GM18861 (cell line): ENCODE measurements around the gene ATP2B2.

Experiments
- ATAC-seq: cut with Tn5 transposase; IDR thresholded peaks from one replicate; pipeline ENCODE4 v1.9.1; 2021; ENCODE audit not compliant: unreplicated experiment

Gene ATP2B2

GRCh38 chr3:10471054-10471688, 34.2 kb downstream of the ATP2B2 start:
- no peak for ATAC-seq

DNA sequence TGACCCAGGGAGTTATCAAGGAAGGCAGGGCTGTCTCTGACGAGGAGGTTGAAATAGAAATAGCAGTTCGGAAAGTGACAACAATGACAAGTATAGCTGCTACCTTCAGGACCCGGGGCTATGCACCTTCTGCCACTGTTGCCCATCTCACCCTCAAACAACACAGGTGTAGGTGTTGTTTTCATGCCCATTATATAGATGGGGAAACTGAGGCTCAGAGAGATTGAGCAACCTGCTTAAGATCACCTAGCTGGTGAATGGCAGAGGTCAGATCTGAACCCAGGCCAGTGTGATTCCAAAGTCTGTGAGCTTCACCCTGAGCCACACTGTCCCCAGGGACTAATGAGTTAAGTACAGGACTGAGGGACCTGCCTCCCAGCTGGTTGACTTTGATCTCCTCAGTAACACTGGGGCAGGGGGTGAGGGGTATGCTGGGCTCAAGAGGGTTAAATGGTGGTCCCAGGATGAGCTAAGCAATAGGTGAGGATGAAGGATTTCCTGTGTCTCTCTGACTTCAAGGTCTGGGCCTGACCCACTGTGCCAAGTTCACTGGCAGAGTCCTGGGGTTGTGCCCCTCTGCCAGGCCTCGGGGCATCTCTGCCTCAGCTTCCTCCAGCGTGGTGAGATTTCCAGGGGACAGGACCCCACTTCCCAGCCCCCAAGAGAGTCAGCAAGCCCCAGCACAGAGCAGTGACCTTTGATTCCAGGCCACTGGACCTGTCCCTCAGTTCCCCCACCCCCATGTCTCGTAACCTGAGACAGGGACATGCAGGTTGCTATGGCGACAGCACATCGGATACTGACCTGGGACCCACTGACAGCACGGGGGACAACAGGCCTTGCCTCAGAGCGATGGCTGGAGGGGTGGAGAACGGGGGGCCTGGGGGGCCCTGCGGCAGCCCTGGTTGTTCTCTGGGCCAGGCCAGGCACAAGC, 35.0 kb downstream of the ATP2B2 start:
- ATAC-seq, result no peak

GRCh38 chr3:10469441-10470119, 35.8 kb downstream of the ATP2B2 start:
- no peak for ATAC-seq

DNA sequence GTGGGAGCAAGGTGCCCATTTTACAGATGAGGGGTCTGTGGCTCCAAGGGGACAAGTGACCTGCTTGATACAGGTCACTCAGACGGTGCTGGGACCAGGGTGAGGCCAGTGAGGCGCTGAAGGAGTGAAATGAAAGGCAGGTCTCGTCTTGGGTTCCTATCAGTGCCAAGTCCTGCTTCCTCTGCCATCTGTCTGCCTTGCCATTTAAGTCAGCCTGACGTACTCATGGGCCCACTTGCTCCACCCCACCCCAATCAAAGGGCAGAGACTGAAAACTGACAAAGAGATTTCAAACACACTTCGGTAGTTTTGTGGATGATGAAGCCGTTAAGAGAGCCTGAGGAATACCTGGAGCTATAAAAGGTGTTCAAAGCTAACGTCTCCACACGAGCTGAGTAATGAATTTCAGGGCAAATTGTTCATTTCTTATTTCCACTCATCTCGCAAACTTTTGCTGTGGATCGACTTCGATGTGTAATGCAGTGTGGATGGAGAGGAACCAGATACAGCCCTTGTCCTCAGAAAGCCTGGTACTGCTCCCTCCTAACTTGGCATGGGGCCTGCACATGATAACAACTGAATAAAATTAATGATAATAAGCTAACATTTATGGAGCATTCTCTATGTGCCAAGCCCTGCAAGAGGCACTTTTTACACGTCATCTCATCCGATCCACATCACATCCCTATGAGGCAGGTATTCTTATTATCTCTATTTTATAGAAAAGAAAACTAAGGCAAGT, 36.6 kb downstream of the ATP2B2 start:
- ATAC-seq, result no peak

- no peak for ATAC-seq
These were observed 37.3 kb downstream of the ATP2B2 start for GRCh38 chr3:10467904-10468612.

- no peak for ATAC-seq
These were observed 38.2 kb downstream of the ATP2B2 start for GRCh38 chr3:10467204-10467603.

- ATAC-seq, result no peak
These were observed 39.2 kb downstream of the ATP2B2 start for GRCh38 chr3:10466186-10466585.

DNA sequence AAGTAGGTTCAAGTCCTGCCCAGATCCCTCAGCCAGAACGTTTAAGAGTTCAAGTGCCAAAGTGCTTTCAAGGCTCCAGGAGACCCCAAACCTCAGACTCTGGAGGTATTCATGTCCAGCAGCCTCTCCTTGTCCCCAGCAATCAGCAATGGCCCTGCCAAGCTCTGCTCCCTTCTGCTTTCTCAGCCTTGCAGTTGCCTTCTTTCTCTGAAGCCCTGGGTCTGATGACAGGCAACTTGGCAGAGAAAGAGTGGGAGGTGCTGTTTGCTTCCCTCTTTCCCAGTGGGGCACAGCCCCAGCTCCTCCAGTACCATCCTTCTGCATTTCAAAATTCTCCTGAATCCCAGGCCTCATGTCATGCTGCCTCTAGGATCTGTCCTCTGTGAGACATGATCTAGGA, 40.2 kb downstream of the ATP2B2 start:
- no peak for ATAC-seq

DNA sequence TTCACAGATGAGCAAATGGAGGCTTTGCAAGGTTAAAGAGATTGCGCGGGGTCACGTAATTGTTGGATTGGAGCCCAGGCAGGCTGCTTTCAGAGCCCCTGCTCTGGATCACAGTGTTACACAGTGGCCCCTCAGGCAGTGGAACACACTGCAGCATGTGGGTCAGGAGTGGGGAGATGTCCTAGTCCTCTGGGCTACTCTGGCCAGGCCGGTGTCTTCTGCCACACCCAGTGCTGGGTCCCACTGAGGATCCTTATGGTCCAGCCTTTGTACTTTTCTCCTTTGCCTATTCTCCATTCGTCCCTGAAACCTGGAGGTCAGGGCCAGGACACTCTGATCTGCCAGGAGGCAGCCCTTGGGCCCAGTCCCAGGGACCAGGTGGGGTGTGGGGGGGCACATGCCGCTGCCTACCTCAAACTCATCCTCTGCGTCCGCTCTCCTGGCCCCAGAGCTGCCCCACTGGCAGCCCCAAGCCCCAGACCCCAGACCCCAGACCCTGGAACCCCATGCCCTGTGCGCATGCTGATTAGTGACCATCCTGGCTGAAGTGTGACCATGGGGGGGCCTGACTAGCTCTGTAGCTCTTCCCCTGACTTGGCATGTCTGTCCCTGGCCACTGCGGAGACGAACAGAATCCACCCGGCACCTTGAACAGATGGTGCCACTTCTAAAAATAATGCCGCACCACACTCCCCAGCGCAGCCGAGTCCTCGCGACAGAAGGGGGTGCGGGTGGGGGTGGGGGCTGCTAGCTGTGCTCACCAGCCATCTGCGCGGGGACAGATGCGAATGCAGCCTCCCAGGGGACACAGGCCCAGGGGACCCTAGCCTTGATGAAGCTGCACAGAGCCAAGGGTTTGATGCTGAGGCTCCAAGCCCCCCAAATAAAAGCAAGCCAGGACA, 41.6 kb downstream of the ATP2B2 start:
- no peak for ATAC-seq

DNA sequence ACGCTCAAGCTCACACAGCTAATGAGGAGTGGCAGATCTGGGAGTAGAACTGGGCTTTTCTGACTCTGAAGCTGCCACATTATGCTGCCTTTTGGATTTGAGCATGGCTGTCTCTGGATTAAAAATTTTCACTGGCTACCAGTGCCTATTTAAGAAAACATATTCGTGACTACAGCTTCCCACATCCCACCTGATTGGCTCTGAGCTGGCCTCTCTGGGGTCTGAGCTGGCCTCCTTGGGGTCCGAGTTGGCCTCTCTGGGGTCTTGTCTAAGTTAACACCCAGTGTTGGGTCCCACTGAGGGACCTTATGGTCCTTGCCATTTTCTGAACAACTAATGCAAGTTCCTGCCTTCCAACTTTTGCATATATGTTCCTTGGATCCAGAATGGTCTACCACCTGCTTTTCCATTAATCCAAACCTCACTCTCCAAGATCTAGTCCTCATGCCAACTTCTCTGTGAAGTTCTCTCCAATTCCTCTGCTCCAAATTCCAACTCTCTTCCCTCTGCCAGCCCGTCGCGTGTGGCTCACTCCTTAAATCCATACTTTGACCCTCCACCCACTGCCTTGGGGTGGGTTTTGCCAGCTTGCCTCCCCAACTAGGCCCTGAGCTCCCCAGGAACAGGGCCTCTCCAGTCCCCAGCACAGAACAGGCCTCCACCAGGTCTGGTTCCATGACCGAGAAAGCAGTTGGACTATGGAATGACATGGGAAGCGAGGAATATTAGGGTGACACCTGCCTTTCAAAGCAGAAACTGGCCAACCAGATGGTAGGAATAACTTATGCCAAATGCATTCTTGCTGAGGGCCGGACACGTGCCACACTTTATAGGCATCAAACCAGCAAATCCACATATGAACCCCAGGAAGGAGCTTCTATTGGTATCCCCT, 42.5 kb downstream of the ATP2B2 start:
- no peak for ATAC-seq

DNA sequence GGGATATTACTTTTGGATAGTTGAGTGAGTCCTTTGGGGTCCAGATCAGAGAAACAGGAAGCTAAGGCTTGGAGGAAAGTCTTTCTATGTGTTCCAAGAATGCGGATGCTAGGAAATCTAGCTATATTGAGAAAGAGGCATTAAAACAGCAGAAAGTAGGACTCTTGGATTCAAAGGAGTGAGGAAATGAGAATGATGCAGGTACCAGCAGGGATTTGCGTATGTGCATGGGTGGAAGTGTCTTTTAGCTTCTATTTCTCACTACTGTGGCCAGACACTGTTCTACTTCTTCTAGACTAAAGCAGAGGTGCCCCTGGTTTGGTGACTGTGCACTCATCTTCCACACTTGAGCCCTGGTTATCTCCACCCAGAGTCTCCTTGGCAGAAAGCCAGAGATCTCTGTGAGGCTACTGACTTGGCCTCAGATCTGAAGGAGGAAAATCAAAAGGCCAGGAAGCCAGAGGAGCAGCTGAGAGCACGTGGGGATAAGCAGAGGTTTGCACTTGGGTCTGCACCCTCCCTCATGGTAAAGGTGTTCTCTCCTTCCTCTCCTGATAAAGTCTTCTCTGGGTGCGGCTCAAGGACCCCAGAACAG, 44.3 kb downstream of the ATP2B2 start:
- ATAC-seq, result no peak

GRCh38 chr3:10459954-10460754, 45.2 kb downstream of the ATP2B2 start:
- no peak for ATAC-seq

GRCh38 chr3:10457560-10457959, 47.8 kb downstream of the ATP2B2 start:
- ATAC-seq, result no peak

DNA sequence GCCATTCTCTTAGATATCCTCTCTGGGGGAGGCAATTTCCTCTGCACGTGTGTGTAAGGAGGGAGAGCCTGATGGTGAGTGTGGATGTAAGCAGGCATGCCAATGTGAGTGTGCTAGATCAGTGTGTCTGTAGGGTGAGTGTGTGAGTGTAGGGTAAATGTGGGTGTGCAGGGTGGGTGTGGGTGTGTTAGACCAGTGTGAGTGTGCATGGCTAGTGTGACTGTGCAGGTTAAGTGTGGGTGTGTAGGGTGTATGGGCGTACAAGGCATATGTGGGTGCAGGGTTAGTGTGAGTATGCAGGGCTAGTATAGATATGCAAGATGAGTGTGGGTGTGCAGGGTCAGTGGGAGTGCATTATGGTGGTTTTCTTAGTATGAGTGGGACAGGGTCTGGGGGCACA, 48.4 kb downstream of the ATP2B2 start:
- no peak for ATAC-seq

GRCh38 chr3:10455545-10455914, 49.9 kb downstream of the ATP2B2 start:
- ATAC-seq, result no peak

- no peak for ATAC-seq
These were observed 50.4 kb downstream of the ATP2B2 start for GRCh38 chr3:10454907-10455544.
